Body of pancreas (tissue), 4 donors: ENCODE results near the gene SERBP1.

Source experiments
- CTCF ChIP-seq, 7 experiments: fragments of 450-650 bp in 4 of 7; fragments of 200-600 bp in 3 of 7; sonication (generic) in 3 of 7; IDR thresholded peaks; one replicate each; pipeline ENCODE4 v1.5.1; 2016 to 2019; ENCODE audit warnings: antibody characterized with exemption in 7 of 7
- POLR2A ChIP-seq, 3 donors: fragments of 450-650 bp; IDR thresholded peaks; one replicate each; pipeline ENCODE4 v1.6.1; 2016; ENCODE audit warnings: antibody characterized with exemption in 3 of 3, mild to moderate bottlenecking in 2 of 3

GRCh38 chr1:67376381-67376780 is 53.8 kb downstream of the SERBP1 start:
- TF ChIP-seq POLR2A (IDR thresholded peaks at IDR 0.05) (no peak), CTCF (IDR thresholded peaks at IDR 0.05) (no peak)
